GM23338 (cell line): Measurements from ENCODE around the gene ATF1. TPM values are rescaled to one million over a fixed set of nuclear protein-coding genes. Genes with fewer than 3 reads are reported as not detected.

ENCODE experiments used
- ATAC-seq: fragments of 200-7000 bp; cut with Tn5 transposase; 3 replicates; pipeline ENCODE4 v1.9.1; 2020
- DNase-seq: peaks from one replicate; pipeline ENCODE4 v3.0.0-alpha.2; 2015; ENCODE audit warnings: low spot score
- H2AFZ ChIP-seq: fragments of 200-600 bp; sonication (generic); 2 replicates; pipeline ENCODE4 v1.8.0; 2016; ENCODE audit warnings: antibody characterized with exemption, mild to moderate bottlenecking, moderate library complexity
- H3F3A ChIP-seq: fragments of 200-600 bp; sonication (generic); replicated peaks from 2 replicates; pipeline ENCODE4 v1.8.0; 2017; ENCODE audit warnings: antibody characterized with exemption, mixed run types, low read depth
- H3K27ac ChIP-seq: fragments of 200-600 bp; sonication (generic); 2 replicates; pipeline ENCODE4 v1.6.1; 2016; ENCODE audit warnings: low read depth
- H3K27me3 ChIP-seq: fragments of 200-600 bp; sonication (generic); 2 replicates; pipeline ENCODE4 v1.8.0; 2016; ENCODE audit warnings: mild to moderate bottlenecking, mixed run types, moderate library complexity; ENCODE audit not compliant: insufficient read depth
- H3K36me3 ChIP-seq: fragments of 200-600 bp; sonication (generic); 2 replicates; pipeline ENCODE4 v1.8.0; 2016; ENCODE audit warnings: mild to moderate bottlenecking; ENCODE audit not compliant: insufficient read depth
- H3K4me1 ChIP-seq: fragments of 200-600 bp; sonication (generic); 2 replicates; pipeline ENCODE4 v1.8.0; 2016; ENCODE audit warnings: mild to moderate bottlenecking, moderate library complexity; ENCODE audit not compliant: insufficient read depth
- H3K4me2 ChIP-seq: fragments of 200-600 bp; sonication (generic); 2 replicates; pipeline ENCODE4 v1.7.1; 2017; ENCODE audit warnings: mixed run types
- H3K4me3 ChIP-seq: fragments of 200-600 bp; sonication (generic); 2 replicates; pipeline ENCODE4 v1.6.1; 2016; ENCODE audit warnings: mixed run types
- H3K79me2 ChIP-seq: fragments of 200-600 bp; sonication (generic); replicated peaks from 2 replicates; pipeline ENCODE4 v1.8.0; 2017; ENCODE audit warnings: mild to moderate bottlenecking; ENCODE audit not compliant: insufficient read depth
- H3K9me2 ChIP-seq: fragments of 200-600 bp; sonication (generic); 2 replicates; pipeline ENCODE4 v1.8.0; 2017; ENCODE audit not compliant: insufficient read depth
- H4K20me1 ChIP-seq: fragments of 200-600 bp; sonication (generic); replicated peaks from 2 replicates; pipeline ENCODE4 v1.8.0; 2017; ENCODE audit warnings: mild to moderate bottlenecking; ENCODE audit not compliant: insufficient read depth
- H3K27ac Mint-ChIP-seq: 2 replicates; pipeline ENCODE4 v1.8.0; 2020; ENCODE audit warnings: inconsistent platforms, mild to moderate bottlenecking, moderate library complexity, mixed read lengths
- H3K27me3 Mint-ChIP-seq: 3 replicates; pipeline ENCODE4 v1.8.0; 2022; ENCODE audit warnings: low read depth, mild to moderate bottlenecking, moderate library complexity, mixed read lengths, inconsistent platforms; ENCODE audit not compliant: insufficient read depth, poor library complexity
- H3K36me3 Mint-ChIP-seq: 3 replicates; pipeline ENCODE4 v1.8.0; 2021; ENCODE audit warnings: low read depth, mild to moderate bottlenecking, inconsistent platforms, moderate library complexity, mixed read lengths
- H3K4me1 Mint-ChIP-seq: 3 replicates; pipeline ENCODE4 v1.8.0; 2020; ENCODE audit warnings: mild to moderate bottlenecking, inconsistent platforms, mixed read lengths
- H3K4me3 Mint-ChIP-seq: 3 replicates; pipeline ENCODE4 v1.8.0; 2021; ENCODE audit warnings: moderate library complexity, mild to moderate bottlenecking, inconsistent platforms, mixed read lengths
- H3K9me3 Mint-ChIP-seq: 3 replicates; pipeline ENCODE4 v1.8.0; 2020; ENCODE audit warnings: moderate library complexity, mild to moderate bottlenecking, inconsistent platforms, mixed read lengths
- NANOG ChIP-seq: IDR thresholded peaks from 2 replicates; pipeline ENCODE4 v1.6.1; 2016; ENCODE audit warnings: antibody characterized with exemption, borderline replicate concordance
- STAT1 ChIP-seq: IDR thresholded peaks from one replicate; pipeline ENCODE4 v1.6.1; 2016; ENCODE audit warnings: antibody characterized with exemption; ENCODE audit not compliant: unreplicated experiment
- polyA plus RNA-seq: library from polyadenylated mRNA; unstranded; fragments of >200 nt; fragmentation: Nextera tagmentation; extraction: Ambion mirVana; gene quantifications from 2 replicates; pipeline ENCODE4 v1.2.1, GENCODE V29; 2016
- total RNA-seq: library from RNA; depleted of rRNA; stranded (reverse); fragments of >200 nt; shearing (Covaris generic); gene quantifications from 2 replicates; pipeline ENCODE4 v1.2.3, GENCODE V29; 2014
- TF ChIP-seq, protein P1 (sequence below): IDR thresholded peaks from 2 replicates; pipeline ENCODE4 v1.6.1; 2016; ENCODE audit warnings: antibody characterized with exemption
- TF ChIP-seq, protein P2 (sequence below), 2 experiments: fragments of 200-600 bp in 1 of 2; sonication (generic) in 1 of 2; conservative IDR thresholded peaks; 2 replicates each; pipeline versions ENCODE4 v1.5.1 to v1.6.1; 2016 to 2017; ENCODE audit warnings: antibody characterized with exemption in 2 of 2, low read depth in 2 of 2, mild to moderate bottlenecking in 2 of 2, moderate library complexity in 1 of 2

ATF1 gene
- total and polyA plus RNA-seq, 2 experiments from 2014 or later, result 17.5 to 22.7 TPM

DNA sequence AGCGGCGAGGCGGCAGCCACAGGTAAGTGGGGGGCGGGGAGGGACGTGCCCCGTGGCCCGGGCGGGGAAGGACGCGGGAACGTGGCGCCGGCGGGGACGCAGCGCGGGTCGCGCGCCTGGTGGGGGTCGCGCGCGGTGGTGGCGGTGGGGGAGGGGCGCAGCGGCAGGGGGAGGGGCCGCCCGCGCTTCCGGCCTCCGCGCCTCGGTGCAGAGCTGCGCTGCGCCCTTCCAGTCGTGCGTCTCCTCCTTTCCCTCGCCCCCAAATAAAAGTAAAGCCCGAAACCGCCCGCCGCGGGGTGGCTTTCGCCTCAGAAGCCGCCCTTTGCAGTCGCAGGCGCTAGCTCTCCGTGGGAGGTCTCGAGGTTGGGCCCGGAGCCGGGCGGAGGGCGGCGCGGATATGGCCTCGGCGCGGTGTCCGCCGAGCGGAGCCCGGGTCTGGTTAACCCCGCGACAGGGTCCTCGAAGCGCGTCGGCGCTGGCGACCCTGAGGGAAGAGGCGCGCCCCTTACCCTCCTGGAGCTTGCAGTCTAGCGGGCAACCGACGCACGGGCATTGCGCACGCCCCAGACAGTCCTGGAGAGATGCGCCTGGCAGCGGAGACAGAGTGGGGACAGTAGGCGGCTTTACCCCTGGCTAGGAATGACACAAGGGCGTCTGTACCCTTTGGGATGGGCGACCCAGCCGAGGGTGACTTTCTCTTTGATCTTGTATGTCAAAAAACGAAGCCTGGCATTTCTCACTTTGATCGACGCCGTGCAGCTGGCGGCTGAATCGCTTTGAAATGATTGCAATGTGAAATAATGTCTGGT, 589 bp downstream of the ATF1 start:
- DNase-seq (peak; percentile 72), ATAC-seq (peak; percentile 49)
- peaks cover 27% of the 10 kb centered on the region for H3K4me1 Mint-ChIP-seq
- Histone ChIP-seq H3K9me2 (no peaks in the 10 kb centered on the region), H3K27me3 (no peaks in the 10 kb centered on the region), H3F3A (peaks cover 16% of the 10 kb centered on the region), H3K27ac (peak overlapping the region; percentile 99), H4K20me1 (0 out of 2 replicates have a peak, but pooled peaks cover 6% of the 10 kb centered on the region), H3K79me2 (peaks cover 57% of the 10 kb centered on the region), H3K4me2 (peak overlapping the region; percentile 92), H3K4me3 (peak overlapping the region; percentile 74), H3K4me1 (peaks cover 16% of the 10 kb centered on the region), H2AFZ (peak overlapping the region; percentile 86; the same call in 1 of the 2 replicates), H3K36me3 (no peaks in the 10 kb centered on the region)
- peak overlapping the region; percentile 99 for H3K27ac Mint-ChIP-seq
- peak overlapping the region; percentile 82 for H3K4me3 Mint-ChIP-seq
- H3K36me3 Mint-ChIP-seq, result peaks cover 14% of the 10 kb centered on the region
- H3K9me3 Mint-ChIP-seq, result peaks cover 2% of the 10 kb centered on the region; the same call in 1 of the 3 replicates
- peaks cover 12% of the 10 kb centered on the region for H3K27me3 Mint-ChIP-seq
- no peak for TF ChIP-seq STAT1
- TF ChIP-seq, protein P1, sequence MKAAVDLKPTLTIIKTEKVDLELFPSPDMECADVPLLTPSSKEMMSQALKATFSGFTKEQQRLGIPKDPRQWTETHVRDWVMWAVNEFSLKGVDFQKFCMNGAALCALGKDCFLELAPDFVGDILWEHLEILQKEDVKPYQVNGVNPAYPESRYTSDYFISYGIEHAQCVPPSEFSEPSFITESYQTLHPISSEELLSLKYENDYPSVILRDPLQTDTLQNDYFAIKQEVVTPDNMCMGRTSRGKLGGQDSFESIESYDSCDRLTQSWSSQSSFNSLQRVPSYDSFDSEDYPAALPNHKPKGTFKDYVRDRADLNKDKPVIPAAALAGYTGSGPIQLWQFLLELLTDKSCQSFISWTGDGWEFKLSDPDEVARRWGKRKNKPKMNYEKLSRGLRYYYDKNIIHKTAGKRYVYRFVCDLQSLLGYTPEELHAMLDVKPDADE, result no peak

DNA sequence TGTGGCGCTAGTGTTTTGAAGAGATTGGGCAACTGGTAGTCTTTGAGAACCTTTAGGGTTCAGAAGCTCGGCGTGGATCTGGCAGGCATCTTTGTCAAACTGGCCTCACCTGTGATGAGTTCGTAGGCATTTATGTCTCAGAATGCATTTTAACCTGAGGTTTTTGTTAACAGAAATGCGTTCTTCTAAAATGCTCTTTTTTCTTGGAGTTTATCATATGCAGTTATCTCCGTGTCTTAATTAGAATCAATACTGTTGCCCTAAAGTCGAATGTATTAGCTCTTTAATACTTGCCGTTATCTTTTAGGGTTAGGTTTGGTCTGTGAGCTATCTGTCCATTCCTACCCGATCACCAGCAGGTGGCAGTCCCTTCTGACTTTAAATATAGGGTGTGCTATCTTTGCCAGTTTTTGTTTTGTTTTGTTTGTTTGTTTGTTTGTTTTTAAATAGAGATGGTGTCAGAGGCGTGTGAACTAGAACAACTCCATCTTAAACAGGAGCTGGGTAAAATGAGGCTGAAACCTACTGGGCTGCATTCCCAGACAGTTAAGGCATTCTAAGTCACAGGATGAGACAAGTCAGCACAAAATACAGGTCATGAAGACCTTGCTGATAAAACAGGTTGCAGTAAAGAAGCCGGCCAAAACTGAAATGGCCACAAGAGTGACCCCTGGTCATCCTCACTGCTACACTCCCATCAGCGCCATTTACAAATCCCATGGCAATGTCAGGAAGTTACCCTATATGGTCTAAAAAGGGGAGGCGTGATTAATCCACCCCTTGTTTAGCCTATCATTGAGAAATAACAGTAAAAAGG, 1.4 kb downstream of the ATF1 start:
- Histone ChIP-seq H3K27ac (peak overlapping the region; percentile 23; the same call in 1 of the 2 replicates), H3K4me1 (peaks cover 16% of the 10 kb centered on the region), H4K20me1 (0 out of 2 replicates have a peak, but pooled peaks cover 6% of the 10 kb centered on the region), H3K4me3 (peak overlapping the region; percentile 74), H3K4me2 (peak overlapping the region; percentile 92), H3F3A (peaks cover 16% of the 10 kb centered on the region), H2AFZ (0 out of 2 replicates have a peak overlapping the region, but pooled peaks have one; percentile 86), H3K79me2 (peaks cover 65% of the 10 kb centered on the region), H3K9me2 (no peaks in the 10 kb centered on the region), H3K36me3 (no peaks in the 10 kb centered on the region), H3K27me3 (no peaks in the 10 kb centered on the region)
- peaks cover 16% of the 10 kb centered on the region for H3K36me3 Mint-ChIP-seq
- H3K4me1 Mint-ChIP-seq, result peaks cover 27% of the 10 kb centered on the region
- ATAC-seq, result peak; percentile 31
- DNase-seq, result peak; percentile 71
- H3K27me3 Mint-ChIP-seq, result peaks cover 12% of the 10 kb centered on the region
- TF ChIP-seq, protein P2, sequence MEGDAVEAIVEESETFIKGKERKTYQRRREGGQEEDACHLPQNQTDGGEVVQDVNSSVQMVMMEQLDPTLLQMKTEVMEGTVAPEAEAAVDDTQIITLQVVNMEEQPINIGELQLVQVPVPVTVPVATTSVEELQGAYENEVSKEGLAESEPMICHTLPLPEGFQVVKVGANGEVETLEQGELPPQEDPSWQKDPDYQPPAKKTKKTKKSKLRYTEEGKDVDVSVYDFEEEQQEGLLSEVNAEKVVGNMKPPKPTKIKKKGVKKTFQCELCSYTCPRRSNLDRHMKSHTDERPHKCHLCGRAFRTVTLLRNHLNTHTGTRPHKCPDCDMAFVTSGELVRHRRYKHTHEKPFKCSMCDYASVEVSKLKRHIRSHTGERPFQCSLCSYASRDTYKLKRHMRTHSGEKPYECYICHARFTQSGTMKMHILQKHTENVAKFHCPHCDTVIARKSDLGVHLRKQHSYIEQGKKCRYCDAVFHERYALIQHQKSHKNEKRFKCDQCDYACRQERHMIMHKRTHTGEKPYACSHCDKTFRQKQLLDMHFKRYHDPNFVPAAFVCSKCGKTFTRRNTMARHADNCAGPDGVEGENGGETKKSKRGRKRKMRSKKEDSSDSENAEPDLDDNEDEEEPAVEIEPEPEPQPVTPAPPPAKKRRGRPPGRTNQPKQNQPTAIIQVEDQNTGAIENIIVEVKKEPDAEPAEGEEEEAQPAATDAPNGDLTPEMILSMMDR (conservative IDR thresholded peaks at IDR 0.05; ENCODE audit: low read depth in 2 of 2), result peak; percentile 75 to 89
- TF ChIP-seq NANOG, result no peak
- H3K9me3 Mint-ChIP-seq, result peaks cover 2% of the 10 kb centered on the region; the same call in 1 of the 3 replicates
- H3K27ac Mint-ChIP-seq, result peak overlapping the region; percentile 67
- peak overlapping the region; percentile 82 for H3K4me3 Mint-ChIP-seq
